Measurements from ENCODE around the gene SOX11.
"Not testable (repeated sequence)": the region's sequence is repeated elsewhere in the genome, so short reads cannot be mapped to it uniquely, and the experiment has no call there.

The SOX11 gene

DNA sequence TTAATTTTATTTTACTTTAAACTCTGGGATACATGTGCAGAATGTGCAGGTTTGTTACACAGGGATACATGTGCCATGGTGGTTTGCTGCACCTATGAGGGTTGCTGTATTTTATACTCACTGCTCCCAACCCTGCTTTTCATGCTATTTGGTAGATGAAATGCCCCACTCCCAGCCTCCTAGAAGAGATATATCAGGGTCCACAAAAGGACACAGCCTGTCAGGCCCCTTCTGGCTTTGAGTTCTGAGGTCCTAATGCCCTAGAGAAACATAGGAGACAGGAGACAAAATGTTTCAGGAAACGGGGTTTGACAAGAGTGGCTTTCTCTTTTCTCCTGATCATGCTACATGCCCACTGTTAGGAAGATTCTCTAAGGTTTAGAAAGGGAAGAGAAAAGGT is 27.1 kb upstream of the SOX11 start:
- DNase-seq (ENCODE audit: low read depth): no peak
- TF ChIP-seq, protein P1, sequence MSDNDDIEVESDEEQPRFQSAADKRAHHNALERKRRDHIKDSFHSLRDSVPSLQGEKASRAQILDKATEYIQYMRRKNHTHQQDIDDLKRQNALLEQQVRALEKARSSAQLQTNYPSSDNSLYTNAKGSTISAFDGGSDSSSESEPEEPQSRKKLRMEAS (IDR thresholded peaks at IDR 0.05; ENCODE audit: low read depth, low read length): no peak
- TF ChIP-seq MYC (IDR thresholded peaks at IDR 0.05; ENCODE audit: low read depth, low read length) (no peak), POLR2A (IDR thresholded peaks at IDR 0.05; ENCODE audit: extremely low read depth, insufficient read length) (no peak)
- TF ChIP-seq, protein P2, sequence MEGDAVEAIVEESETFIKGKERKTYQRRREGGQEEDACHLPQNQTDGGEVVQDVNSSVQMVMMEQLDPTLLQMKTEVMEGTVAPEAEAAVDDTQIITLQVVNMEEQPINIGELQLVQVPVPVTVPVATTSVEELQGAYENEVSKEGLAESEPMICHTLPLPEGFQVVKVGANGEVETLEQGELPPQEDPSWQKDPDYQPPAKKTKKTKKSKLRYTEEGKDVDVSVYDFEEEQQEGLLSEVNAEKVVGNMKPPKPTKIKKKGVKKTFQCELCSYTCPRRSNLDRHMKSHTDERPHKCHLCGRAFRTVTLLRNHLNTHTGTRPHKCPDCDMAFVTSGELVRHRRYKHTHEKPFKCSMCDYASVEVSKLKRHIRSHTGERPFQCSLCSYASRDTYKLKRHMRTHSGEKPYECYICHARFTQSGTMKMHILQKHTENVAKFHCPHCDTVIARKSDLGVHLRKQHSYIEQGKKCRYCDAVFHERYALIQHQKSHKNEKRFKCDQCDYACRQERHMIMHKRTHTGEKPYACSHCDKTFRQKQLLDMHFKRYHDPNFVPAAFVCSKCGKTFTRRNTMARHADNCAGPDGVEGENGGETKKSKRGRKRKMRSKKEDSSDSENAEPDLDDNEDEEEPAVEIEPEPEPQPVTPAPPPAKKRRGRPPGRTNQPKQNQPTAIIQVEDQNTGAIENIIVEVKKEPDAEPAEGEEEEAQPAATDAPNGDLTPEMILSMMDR (IDR thresholded peaks at IDR 0.05; ENCODE audit: low read depth, low read length): no peak

DNA sequence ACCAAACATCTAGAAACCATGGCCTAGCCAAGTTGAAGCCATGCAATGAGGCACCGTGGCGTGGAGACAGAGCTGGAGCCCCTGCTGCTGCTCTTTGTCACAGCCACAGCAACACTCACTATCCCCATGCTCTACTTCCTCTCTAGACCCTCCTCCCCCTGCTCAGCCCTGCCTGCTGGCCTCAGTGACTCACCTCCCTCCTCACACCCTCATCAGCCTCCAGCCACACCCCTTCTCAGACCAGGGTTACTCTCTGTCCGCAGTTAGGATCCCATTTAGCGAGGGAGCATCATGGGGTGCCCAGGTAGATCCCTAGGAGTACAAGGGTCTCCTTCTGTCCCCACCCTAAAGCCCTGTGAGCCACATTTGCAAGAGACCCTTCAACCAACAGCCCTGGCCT is 25.4 kb upstream of the SOX11 start:
- DNase-seq (ENCODE audit: low read depth): peak; percentile 35
- no peak overlapping the region for H3K4me3 ChIP-seq (ENCODE audit: low read depth, low read length)
- TF ChIP-seq, protein P2 (IDR thresholded peaks at IDR 0.05; ENCODE audit: low read depth, low read length): no peak
- TF ChIP-seq, protein P1 (IDR thresholded peaks at IDR 0.05; ENCODE audit: low read depth, low read length): no peak
- TF ChIP-seq MYC (IDR thresholded peaks at IDR 0.05; ENCODE audit: low read depth, low read length) (no peak), POLR2A (IDR thresholded peaks at IDR 0.05; ENCODE audit: extremely low read depth, insufficient read length) (no peak)

More for the DNA sequence above, 27.1 kb upstream of the SOX11 start:
- H3K4me3 ChIP-seq (ENCODE audit: low read depth, low read length): no peak overlapping the region

DNA sequence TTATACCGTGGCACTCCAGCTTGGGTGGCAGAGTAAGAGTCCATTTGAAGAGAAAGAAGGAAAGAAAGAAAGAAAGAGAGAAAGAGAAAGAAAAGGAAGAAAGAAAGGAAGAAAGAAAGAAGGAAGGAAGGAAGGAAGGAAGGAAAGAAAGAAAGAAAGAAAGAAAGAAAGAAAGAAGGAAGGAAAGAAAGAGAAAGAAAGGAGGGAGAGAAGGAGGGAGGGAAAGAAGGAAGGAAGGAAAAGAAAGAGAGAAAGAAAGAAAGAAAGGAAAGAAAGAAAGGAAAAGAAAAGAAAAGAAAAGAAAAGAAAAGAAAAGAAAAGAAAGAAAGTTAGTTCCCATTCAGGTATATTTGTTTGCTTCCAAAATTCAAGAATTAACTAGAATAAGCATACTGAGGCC is 24.5 kb upstream of the SOX11 start:
- not testable (repeated sequence) for DNase-seq (ENCODE audit: low read depth); H3K4me3 ChIP-seq (ENCODE audit: low read depth, low read length)

DNA sequence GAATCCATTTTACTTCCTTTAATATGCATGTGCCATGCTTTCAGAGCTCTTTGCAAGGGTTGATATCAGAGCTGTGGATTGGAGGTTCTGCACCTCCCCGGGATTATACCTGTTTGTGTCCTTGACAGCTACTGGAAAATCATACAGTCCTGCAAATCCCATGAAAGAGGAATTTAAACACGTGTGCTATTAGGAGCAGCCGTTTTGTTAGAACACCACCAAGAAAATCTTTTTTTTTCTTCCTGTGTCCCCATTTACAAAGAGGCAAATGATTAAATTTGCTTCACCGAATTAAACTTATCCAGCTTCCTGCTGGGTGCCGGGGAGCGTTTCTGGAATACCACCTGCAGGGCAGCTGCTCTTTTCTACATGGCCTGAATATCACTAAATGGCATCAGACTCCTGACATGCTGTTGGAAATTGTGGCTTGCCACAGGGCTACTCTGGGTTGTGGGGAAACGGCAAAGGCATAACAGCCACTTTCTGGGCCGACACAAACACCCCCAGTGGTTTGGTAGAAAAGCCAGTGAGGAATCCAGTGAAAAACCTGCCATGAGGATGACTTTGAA is 23.4 kb upstream of the SOX11 start:
- TF ChIP-seq MYC (IDR thresholded peaks at IDR 0.05; ENCODE audit: low read depth, low read length): no peak
- TF ChIP-seq, protein P1 (IDR thresholded peaks at IDR 0.05; ENCODE audit: low read depth, low read length): no peak
- TF ChIP-seq, protein P2 (IDR thresholded peaks at IDR 0.05; ENCODE audit: low read depth, low read length): no peak
- TF ChIP-seq POLR2A (IDR thresholded peaks at IDR 0.05; ENCODE audit: extremely low read depth, insufficient read length): no peak
- DNase-seq (ENCODE audit: low read depth): no peak
- no peak overlapping the region for H3K4me3 ChIP-seq (ENCODE audit: low read depth, low read length)

DNA sequence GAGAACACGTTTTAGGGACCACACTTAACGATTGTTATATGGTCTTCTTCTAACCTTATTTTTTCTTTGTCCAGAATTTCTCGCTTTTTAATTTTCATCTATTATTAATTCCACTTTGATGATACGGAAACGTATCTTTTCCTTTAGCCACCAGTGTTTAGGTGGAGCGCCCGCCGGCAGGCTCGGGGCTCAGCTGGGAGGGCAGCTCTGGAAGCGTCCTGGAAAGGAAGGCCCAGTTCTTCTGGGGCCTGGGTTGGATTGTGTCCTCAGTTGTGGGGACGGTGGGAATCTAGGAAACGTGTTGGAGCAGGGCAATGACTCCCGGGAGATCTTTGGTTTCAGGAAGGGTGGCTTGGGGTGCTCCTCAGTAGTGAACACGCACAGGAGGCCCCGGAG is 19.4 kb upstream of the SOX11 start:
- TF ChIP-seq MYC (IDR thresholded peaks at IDR 0.05; ENCODE audit: low read depth, low read length) (no peak), POLR2A (IDR thresholded peaks at IDR 0.05; ENCODE audit: extremely low read depth, insufficient read length) (no peak)
- TF ChIP-seq, protein P1 (IDR thresholded peaks at IDR 0.05; ENCODE audit: low read depth, low read length): no peak
- TF ChIP-seq, protein P2 (IDR thresholded peaks at IDR 0.05; ENCODE audit: low read depth, low read length): no peak
- DNase-seq (ENCODE audit: low read depth): no peak
- H3K4me3 ChIP-seq (ENCODE audit: low read depth, low read length): no peak overlapping the region

DNA sequence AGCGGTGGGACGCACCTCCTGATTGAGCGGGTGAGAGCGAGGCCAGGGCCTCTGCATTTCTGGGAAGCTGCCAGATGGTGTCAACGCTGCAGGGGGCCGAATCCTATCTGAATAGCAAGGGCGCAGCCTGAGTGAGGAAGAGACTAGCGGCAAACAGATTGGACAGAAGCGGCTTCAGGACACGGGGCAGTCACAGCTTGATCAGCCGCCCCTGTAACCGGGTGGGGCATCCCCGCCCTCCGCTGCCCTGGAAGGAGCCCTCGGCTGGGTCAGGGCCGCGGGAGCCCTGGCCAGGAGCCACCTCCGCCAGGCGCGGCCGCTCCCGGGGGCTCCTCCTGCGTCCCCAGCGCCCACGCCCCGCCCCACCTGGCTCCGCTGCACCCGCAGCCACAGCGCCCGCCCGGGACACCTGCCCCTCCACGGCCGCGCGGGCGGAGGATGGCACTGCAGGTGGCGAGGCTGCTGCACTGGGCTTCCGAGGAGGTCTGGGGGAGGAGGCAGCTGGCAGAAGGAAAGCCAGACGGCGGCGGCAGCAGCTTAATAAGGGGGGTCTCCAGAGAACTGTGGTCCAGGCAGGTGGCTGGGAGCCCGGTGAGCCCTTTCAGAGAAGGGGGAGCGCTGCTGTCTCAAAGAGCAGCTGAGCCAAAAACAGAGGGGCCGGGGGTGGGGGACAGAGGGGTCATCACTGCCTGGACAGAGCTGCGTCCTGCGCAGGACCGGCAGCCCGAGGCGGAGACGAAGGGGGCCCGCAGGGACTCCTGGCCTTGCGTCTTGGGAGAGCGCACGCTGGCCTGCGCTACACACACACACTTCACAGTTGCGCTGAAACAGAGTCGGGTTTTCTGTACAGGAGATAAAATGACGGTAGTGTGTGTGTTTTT is 18.8 kb upstream of the SOX11 start:
- TF ChIP-seq, protein P1 (IDR thresholded peaks at IDR 0.05; ENCODE audit: low read depth, low read length): no peak
- TF ChIP-seq, protein P2 (IDR thresholded peaks at IDR 0.05; ENCODE audit: low read depth, low read length): no peak
- TF ChIP-seq POLR2A (IDR thresholded peaks at IDR 0.05; ENCODE audit: extremely low read depth, insufficient read length) (no peak), MYC (IDR thresholded peaks at IDR 0.05; ENCODE audit: low read depth, low read length) (no peak)
- no peak overlapping the region for H3K4me3 ChIP-seq (ENCODE audit: low read depth, low read length)
- DNase-seq (ENCODE audit: low read depth): no peak

All from NB4 (cell line).